ENCODE results near the gene PCDHA7. TPM values are rescaled to one million over a fixed set of nuclear protein-coding genes. Genes with fewer than 3 reads are reported as not detected.
"Not testable (repeated sequence)": the region's sequence is repeated elsewhere in the genome, so short reads cannot be mapped to it uniquely, and the experiment has no call there.

The PCDHA7 gene, protein sequence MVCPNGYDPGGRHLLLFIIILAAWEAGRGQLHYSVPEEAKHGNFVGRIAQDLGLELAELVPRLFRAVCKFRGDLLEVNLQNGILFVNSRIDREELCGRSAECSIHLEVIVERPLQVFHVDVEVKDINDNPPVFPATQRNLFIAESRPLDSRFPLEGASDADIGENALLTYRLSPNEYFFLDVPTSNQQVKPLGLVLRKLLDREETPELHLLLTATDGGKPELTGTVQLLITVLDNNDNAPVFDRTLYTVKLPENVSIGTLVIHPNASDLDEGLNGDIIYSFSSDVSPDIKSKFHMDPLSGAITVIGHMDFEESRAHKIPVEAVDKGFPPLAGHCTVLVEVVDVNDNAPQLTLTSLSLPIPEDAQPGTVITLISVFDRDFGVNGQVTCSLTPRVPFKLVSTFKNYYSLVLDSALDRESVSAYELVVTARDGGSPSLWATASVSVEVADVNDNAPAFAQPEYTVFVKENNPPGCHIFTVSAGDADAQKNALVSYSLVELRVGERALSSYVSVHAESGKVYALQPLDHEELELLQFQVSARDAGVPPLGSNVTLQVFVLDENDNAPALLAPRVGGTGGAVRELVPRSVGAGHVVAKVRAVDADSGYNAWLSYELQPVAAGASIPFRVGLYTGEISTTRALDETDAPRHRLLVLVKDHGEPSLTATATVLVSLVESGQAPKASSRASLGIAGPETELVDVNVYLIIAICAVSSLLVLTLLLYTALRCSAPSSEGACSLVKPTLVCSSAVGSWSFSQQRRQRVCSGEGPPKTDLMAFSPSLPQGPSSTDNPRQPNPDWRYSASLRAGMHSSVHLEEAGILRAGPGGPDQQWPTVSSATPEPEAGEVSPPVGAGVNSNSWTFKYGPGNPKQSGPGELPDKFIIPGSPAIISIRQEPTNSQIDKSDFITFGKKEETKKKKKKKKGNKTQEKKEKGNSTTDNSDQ
- total RNA-seq, result 0.13 and 0.38 TPM in 2 replicates

GRCh38 chr5:140833993-140834392 lies at the start of gene PCDHA7:
TSS of gene PCDHA7 (plus strand) at chr5:140834269. CDS start at chr5:140834384, 115 bp downstream.
- peak; percentile 17 to 19 for DNase-seq (ENCODE audit: low read depth in 2 of 2)

DNA sequence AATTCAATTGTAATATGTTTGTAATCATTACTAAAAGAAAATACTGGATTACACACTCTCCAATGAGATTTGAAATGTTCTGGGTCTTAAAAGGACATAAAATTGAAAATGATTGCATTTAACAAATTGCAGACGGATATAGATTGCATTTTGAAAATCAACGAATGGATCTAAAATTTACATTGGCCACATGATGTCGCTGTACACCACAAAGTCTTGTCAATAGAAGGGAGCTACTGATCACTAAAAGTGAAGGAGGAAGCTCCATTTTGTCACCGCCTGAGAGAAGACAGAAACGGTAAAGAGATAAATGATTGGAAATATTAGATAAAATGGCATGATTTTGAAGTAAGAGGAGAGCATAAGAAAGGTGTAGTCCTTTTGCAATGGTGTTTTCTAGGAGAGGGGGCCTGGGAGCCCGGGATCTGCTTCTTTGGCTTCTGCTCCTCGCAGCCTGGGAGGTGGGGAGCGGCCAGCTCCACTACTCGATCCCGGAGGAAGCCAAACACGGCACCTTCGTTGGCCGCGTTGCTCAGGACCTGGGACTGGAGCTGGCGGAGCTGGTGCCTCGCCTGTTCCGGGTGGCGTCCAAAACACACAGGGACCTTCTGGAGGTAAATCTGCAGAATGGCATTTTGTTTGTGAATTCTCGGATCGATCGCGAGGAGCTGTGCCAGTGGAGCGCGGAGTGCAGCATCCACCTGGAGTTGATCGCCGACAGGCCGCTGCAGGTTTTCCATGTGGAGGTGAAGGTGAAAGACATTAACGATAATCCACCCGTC lies 48.0 kb upstream of the PCDHA7 start, which contains the start of gene PCDHA1:
Gene PCDHA1, plus strand, starts transcription at position 236 of the 782 bp plus-strand sequence.
- DNase-seq (ENCODE audit: low read depth in 2 of 2), result no peak

DNA sequence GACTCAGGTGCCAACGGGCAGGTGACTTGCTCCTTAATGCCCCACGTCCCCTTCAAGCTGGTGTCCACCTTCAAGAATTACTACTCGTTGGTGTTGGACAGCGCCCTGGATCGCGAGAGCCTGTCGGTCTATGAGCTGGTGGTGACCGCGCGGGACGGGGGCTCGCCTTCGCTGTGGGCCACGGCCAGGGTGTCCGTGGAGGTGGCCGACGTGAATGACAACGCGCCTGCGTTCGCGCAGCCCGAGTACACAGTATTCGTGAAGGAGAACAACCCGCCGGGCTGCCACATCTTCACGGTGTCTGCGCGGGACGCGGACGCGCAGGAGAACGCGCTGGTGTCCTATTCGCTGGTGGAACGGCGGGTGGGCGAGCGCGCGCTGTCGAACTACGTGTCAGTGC lies 46.6 kb upstream of the PCDHA7 start:
- DNase-seq (ENCODE audit: low read depth in 2 of 2), result not testable (repeated sequence)

GRCh38 chr5:140787849-140788504 lies 46.1 kb upstream of the PCDHA7 start:
- not testable (repeated sequence) for DNase-seq (ENCODE audit: low read depth in 2 of 2)

DNA sequence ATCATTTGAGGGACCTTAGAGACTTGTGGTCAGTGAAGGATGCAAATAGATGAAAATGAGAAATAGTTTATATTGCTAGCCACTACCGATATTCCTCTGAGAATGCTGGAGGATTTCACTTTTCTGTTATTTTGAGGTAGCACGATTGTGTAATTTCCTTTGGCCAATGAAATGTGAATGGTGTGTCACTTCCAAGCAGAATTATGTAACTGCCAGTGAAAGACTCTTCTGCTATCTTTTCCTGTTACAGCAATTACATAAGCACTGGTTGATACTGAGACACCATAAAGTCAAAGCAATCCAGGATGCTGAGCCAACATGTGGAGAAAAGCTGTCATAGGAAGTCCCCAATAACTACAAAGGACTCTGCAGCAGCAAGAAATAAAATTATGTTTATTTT lies 43.0 kb upstream of the PCDHA7 start:
- DNase-seq (ENCODE audit: low read depth in 2 of 2), result no peak

- no peak for DNase-seq (ENCODE audit: low read depth in 2 of 2)
These were observed 39.3 kb upstream of the PCDHA7 start, which contains the start of gene PCDHA2 for GRCh38 chr5:140794595-140795258. TSS of gene PCDHA2 (plus strand) at chr5:140794852.

DNA sequence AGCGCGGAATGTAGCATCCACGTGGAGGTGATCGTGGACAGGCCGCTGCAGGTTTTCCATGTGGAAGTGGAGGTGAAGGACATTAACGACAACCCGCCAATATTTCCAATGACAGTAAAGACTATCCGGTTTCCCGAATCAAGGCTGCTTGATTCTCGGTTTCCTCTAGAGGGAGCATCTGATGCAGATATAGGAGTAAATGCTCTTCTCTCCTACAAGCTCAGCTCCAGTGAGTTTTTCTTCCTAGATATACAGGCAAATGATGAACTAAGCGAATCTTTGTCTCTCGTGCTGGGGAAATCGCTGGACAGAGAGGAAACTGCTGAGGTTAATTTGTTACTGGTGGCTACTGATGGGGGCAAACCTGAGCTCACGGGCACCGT lies 38.8 kb upstream of the PCDHA7 start:
- no peak for DNase-seq (ENCODE audit: low read depth in 2 of 2)

GRCh38 chr5:140796072-140796717 lies 37.9 kb upstream of the PCDHA7 start:
- not testable (repeated sequence) for DNase-seq (ENCODE audit: low read depth in 2 of 2)

DNA sequence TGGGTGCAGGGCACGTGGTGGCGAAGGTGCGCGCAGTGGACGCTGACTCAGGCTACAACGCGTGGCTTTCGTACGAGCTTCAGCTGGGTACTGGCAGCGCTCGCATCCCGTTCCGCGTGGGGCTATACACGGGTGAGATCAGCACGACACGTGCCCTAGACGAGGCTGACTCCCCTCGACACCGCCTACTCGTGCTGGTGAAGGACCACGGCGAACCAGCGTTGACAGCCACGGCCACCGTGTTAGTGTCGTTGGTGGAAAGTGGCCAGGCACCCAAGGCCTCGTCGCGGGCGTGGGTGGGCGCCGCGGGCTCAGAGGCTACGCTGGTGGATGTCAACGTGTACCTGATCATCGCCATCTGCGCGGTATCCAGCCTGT lies 37.4 kb upstream of the PCDHA7 start:
- DNase-seq (ENCODE audit: low read depth in 2 of 2), result no peak

GRCh38 chr5:140800816-140801493 lies 33.1 kb upstream of the PCDHA7 start, which contains the start of gene PCDHA3:
TSS of gene PCDHA3 (plus strand) at chr5:140801057.
- peak in 1 of 2 donors; percentile 36 for DNase-seq (ENCODE audit: low read depth in 2 of 2)

- peak in 1 of 2 donors; percentile 7 for DNase-seq (ENCODE audit: low read depth in 2 of 2)
These were observed 32.6 kb upstream of the PCDHA7 start for GRCh38 chr5:140801494-140801841.

DNA sequence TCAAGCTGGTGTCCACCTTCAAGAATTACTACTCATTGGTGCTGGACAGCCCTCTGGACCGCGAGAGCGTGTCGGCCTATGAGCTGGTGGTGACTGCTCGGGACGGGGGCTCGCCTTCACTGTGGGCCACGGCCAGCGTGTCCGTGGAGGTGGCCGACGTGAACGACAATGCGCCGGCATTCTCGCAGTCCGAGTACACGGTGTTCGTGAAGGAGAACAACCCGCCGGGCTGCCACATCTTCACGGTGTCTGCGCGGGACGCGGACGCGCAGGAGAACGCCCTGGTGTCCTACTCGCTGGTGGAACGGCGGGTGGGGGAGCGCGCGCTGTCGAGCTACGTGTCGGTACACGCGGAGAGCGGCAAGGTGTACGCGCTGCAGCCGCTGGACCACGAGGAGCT lies 31.7 kb upstream of the PCDHA7 start:
- not testable (repeated sequence) for DNase-seq (ENCODE audit: low read depth in 2 of 2)

- DNase-seq (ENCODE audit: low read depth in 2 of 2), result no peak
These were observed 31.2 kb upstream of the PCDHA7 start for GRCh38 chr5:140802781-140803271.

DNA sequence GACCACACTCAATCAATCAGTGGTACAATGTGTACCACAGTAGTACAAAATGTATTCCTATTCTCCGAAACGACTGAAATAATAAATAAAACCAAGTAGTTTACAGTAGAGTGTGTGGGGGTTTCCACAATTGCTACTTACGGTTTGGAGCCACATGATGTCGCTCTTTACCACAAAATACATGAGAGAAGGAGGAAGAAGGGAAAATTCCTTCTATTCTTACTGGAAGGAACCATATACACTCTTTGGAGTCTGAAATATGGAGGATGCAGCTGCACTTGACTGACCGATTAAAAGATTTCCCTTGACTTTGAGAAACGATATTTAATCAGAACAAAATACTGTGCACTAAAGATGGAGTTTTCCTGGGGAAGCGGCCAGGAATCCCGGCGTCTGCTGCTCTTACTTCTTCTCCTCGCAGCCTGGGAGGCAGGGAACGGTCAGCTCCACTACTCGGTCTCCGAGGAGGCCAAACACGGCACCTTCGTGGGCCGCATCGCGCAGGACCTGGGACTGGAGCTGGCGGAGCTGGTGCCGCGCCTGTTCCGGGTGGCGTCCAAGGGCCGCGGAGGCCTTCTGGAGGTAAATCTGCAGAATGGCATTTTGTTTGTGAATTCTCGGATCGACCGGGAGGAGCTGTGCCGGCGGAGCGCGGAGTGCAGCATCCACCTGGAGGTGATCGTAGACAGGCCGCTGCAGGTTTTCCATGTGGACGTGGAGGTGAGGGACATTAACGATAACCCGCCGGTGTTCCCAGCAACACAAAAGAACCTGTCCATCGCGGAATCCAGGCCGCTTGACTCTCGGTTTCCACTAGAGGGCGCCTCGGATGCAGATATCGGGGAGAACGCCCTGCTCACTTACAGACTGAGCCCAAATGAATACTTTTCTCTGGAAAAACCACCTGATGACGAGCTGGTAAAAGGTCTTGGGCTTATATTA lies 27.0 kb upstream of the PCDHA7 start, which contains the start of gene PCDHA4:
Gene PCDHA4, plus strand, starts transcription at position 235 of the 942 bp plus-strand sequence.
- DNase-seq (ENCODE audit: low read depth in 2 of 2), result peak in 1 of 2 donors; percentile 18

DNA sequence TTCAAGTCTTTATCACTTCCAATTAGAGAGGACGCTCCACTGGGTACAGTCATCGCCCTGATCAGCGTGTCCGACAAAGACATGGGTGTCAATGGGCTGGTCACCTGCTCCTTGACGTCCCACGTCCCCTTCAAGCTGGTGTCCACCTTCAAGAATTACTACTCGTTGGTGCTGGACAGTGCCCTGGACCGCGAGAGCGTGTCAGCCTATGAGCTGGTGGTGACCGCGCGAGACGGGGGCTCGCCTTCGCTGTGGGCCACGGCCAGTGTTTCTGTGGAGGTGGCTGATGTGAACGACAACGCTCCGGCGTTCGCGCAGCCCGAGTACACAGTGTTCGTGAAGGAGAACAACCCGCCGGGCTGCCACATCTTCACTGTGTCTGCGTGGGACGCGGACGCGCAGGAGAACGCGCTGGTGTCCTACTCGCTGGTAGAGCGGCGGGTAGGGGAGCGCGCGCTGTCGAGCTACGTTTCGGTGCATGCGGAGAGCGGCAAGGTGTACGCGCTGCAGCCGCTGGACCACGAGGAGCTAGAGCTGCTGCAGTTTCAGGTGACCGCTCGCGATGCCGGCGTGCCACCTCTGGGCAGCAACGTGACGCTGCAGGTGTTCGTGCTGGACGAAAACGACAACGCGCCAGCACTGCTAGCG lies 25.7 kb upstream of the PCDHA7 start:
- not testable (repeated sequence) for DNase-seq (ENCODE audit: low read depth in 2 of 2)

GRCh38 chr5:140808889-140809291 lies 25.2 kb upstream of the PCDHA7 start:
- DNase-seq (ENCODE audit: low read depth in 2 of 2), result no peak

Measured in dermis microvascular lymphatic vessel endothelial cell (primary cell).